ENCODE measurements around the gene AKT2.
A peak's percentile ranks its signal among the peaks of the same experiment; 100 is the strongest.

AKT2 gene

GRCh38 chr19:40300668-40301067 is 15.5 kb upstream of the AKT2 start:
- no peak for DNase-seq (ENCODE audit: low read depth in 2 of 2)

GRCh38 chr19:40298026-40298425 is 12.9 kb upstream of the AKT2 start:
- DNase-seq (ENCODE audit: low read depth in 2 of 2), result no peak

- DNase-seq (ENCODE audit: low read depth in 2 of 2), result no peak
Measured at GRCh38 chr19:40294560-40294959, 9.4 kb upstream of the AKT2 start.

GRCh38 chr19:40286971-40287421 is 1.9 kb upstream of the AKT2 start:
- no peak for DNase-seq (ENCODE audit: low read depth in 2 of 2)

- DNase-seq (ENCODE audit: low read depth in 2 of 2), result no peak
Measured at GRCh38 chr19:40286235-40286970, 1.3 kb upstream of the AKT2 start.

GRCh38 chr19:40285353-40286234 is 449 bp upstream of the AKT2 start:
- DNase-seq (ENCODE audit: low read depth in 2 of 2), result peak; percentile 93 to 96

- DNase-seq (ENCODE audit: low read depth in 2 of 2), result no peak
Measured at GRCh38 chr19:40284251-40284500, 969 bp downstream of the AKT2 start.

GRCh38 chr19:40283414-40284250 is 1.5 kb downstream of the AKT2 start:
- DNase-seq (ENCODE audit: low read depth in 2 of 2), result no peak

GRCh38 chr19:40282920-40283319 is 2.2 kb downstream of the AKT2 start:
- DNase-seq (ENCODE audit: low read depth in 2 of 2), result no peak

- DNase-seq (ENCODE audit: low read depth in 2 of 2), result no peak
Measured at GRCh38 chr19:40282209-40282580, 3.0 kb downstream of the AKT2 start.

- DNase-seq (ENCODE audit: low read depth in 2 of 2), result no peak
Measured at GRCh38 chr19:40281381-40282208, 3.5 kb downstream of the AKT2 start.

GRCh38 chr19:40280608-40281221 is 4.4 kb downstream of the AKT2 start:
- no peak for DNase-seq (ENCODE audit: low read depth in 2 of 2)

GRCh38 chr19:40279761-40280607 is 5.2 kb downstream of the AKT2 start:
- peak in 1 of 2 donors; percentile 15 for DNase-seq (ENCODE audit: low read depth in 2 of 2)

- no peak for DNase-seq (ENCODE audit: low read depth in 2 of 2)
Measured at GRCh38 chr19:40279120-40279551, 6.0 kb downstream of the AKT2 start.

GRCh38 chr19:40278361-40279035 is 6.6 kb downstream of the AKT2 start:
- DNase-seq (ENCODE audit: low read depth in 2 of 2), result no peak

- DNase-seq (ENCODE audit: low read depth in 2 of 2), result no peak
Measured at GRCh38 chr19:40277356-40278059, 7.6 kb downstream of the AKT2 start.

- DNase-seq (ENCODE audit: low read depth in 2 of 2), result no peak
Measured at GRCh38 chr19:40274585-40275544, 10.3 kb downstream of the AKT2 start.
